GM18526 (cell line): ENCODE data around the gene ZFY.

Experiments
- POLR2A ChIP-seq: IDR thresholded peaks from 3 replicates; pipeline ENCODE4 v1.6.1; 2011; ENCODE audit not compliant: insufficient read length; ENCODE audit errors: extremely low read depth

The ZFY gene

GRCh38 chrY:3018546-3018945 lies 83.4 kb downstream of the ZFY start:
- no peak for TF ChIP-seq POLR2A

- no peak for TF ChIP-seq POLR2A
Measured at GRCh38 chrY:3019584-3019983, 84.4 kb downstream of the ZFY start.

- TF ChIP-seq POLR2A: no peak
Measured at GRCh38 chrY:3021176-3021575, 86.0 kb downstream of the ZFY start.

GRCh38 chrY:3023606-3024005 lies 88.4 kb downstream of the ZFY start:
- TF ChIP-seq POLR2A: no peak

GRCh38 chrY:3025357-3025756 lies 90.2 kb downstream of the ZFY start:
- no peak for TF ChIP-seq POLR2A
